Measurements from ENCODE around the gene MARCHF5.
"Not testable (repeated sequence)": the region's sequence is repeated elsewhere in the genome, so short reads cannot be mapped to it uniquely, and the experiment has no call there.

The MARCHF5 gene

DNA sequence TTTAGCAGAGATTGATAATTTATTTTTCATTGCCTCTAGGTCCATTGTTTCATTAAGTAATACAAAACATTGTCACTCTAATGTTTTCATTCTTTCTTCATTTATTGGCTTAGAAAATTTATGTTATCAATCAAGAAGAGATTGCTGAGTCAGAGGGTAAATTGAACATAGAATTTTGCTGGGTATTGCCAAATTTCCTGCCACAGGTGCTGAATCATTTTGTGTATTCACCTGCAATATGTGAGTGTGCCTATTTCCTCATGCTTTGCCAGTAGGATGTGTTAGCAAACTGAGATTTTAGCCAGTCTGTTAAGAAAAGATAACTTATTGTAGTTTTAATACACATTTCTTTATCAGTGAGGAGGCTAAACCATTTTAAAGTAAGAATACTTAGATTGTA lies 38.0 kb downstream of the MARCHF5 start:
- H3K9me3 ChIP-seq (ENCODE audit: severe bottlenecking), result no peaks in the 10 kb centered on the region
- peaks cover 3% of the 10 kb centered on the region; the same call in 1 of the 2 replicates for H3K36me3 ChIP-seq
- no peaks in the 10 kb centered on the region for H3K27me3 ChIP-seq (ENCODE audit: insufficient read depth, low read depth, severe bottlenecking)
- TF ChIP-seq, protein P1, sequence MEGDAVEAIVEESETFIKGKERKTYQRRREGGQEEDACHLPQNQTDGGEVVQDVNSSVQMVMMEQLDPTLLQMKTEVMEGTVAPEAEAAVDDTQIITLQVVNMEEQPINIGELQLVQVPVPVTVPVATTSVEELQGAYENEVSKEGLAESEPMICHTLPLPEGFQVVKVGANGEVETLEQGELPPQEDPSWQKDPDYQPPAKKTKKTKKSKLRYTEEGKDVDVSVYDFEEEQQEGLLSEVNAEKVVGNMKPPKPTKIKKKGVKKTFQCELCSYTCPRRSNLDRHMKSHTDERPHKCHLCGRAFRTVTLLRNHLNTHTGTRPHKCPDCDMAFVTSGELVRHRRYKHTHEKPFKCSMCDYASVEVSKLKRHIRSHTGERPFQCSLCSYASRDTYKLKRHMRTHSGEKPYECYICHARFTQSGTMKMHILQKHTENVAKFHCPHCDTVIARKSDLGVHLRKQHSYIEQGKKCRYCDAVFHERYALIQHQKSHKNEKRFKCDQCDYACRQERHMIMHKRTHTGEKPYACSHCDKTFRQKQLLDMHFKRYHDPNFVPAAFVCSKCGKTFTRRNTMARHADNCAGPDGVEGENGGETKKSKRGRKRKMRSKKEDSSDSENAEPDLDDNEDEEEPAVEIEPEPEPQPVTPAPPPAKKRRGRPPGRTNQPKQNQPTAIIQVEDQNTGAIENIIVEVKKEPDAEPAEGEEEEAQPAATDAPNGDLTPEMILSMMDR (IDR thresholded peaks at IDR 0.05; ENCODE audit: low read depth, low read length), result no peak
- no peak for DNase-seq
- no peak overlapping the region for H3K4me3 ChIP-seq (ENCODE audit: low read depth, low read length)
- no peak overlapping the region for H3K27ac ChIP-seq

DNA sequence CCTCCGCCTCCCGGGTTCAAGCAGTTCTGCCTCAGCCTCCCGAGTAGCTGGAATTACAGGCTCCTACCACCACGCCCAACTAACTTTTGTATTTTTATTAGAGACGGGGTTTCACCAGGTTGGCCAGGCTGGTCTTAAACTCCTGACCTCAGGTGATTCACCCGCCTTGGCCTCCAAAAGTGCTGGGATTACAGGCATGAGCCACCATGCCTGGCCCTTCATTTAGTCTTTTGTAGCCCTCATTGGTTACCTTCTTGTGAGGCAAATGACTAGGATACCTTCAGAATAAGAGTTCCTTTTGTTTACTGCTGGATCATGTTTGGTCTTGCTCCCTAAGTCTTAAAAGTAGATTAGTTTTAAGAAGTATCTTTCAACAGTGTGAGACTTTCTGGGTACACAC lies 39.0 kb downstream of the MARCHF5 start:
- H3K9me3 ChIP-seq (ENCODE audit: severe bottlenecking); DNase-seq; H3K27me3 ChIP-seq (ENCODE audit: insufficient read depth, low read depth, severe bottlenecking); H3K27ac ChIP-seq; H3K36me3 ChIP-seq; H3K4me3 ChIP-seq (ENCODE audit: low read depth, low read length): not testable (repeated sequence)

DNA sequence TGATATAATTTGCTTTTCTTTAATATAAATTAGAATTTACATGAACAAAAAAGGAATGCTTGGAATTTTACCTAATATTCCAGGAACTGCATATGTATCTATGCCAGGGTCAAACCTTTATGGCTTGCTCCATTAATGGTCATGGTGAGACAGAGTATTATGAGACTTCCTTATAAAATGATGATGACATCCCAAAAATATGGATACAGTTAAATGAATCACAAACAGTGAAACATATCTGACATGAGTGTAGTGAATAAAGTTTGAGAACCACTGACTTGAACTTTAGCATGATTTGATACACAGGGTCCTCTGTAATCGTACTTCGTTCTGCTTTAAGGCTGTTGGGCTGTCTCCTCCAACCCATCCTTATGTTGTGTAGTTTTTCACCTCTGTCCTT lies 51.8 kb downstream of the MARCHF5 start:
- TF ChIP-seq, protein P1 (IDR thresholded peaks at IDR 0.05; ENCODE audit: low read depth, low read length), result no peak
- no peak overlapping the region for H3K27ac ChIP-seq
- H3K27me3 ChIP-seq (ENCODE audit: insufficient read depth, low read depth, severe bottlenecking), result no peaks in the 10 kb centered on the region
- no peak for DNase-seq
- H3K36me3 ChIP-seq, result peaks cover 57% of the 10 kb centered on the region
- H3K4me3 ChIP-seq (ENCODE audit: low read depth, low read length), result no peak overlapping the region
- no peaks in the 10 kb centered on the region for H3K9me3 ChIP-seq (ENCODE audit: severe bottlenecking)

DNA sequence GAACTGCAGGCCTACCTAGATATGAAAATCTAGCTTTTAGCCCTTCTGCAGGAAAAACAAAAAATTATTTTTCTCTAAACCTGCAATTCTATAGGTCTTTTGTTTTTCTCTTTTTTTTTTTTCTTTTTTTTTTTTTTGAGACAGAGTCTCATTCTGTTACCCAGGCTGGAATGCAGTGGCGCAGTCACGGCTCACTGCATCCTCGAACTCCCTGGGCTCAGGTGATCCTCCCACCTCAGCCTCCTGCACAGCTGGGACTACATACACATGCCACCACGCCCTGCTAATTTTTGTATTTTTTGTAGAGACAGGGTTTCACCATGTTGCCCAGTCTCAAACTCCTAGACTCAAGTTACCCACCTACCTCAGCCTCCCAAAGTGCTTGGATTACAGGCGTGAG lies 54.6 kb downstream of the MARCHF5 start:
- not testable (repeated sequence) for DNase-seq
- peaks cover 80% of the 10 kb centered on the region for H3K36me3 ChIP-seq

DNA sequence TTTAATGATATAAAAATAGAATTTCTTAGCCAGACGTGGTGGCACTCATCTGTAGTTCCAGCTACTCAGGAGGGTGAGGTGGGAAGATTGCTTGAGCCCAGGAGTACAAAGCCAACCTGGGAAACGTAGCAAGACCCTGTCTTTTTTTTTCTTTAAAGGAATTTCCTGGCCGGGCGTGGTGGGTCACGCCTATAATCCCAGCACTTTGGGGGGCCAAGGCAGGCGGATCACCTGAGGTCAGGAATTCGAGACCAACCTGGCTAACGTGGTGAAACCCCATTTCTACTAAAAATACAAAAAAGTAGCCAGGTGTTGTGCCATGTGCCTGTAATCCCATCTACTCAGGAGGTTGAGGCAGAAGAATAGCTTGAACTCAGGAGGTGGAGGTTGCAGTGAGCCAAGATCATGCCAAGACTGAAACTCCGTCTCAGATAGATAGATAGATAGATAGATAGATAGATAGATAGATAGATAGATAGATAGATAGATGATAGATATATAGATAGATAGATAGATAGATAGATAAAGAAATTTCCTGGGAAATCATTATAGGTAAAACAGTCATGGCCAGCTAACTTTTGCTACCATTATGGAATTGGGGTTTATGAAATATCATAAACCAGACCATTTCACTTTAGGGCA lies 56.2 kb downstream of the MARCHF5 start:
- H3K9me3 ChIP-seq (ENCODE audit: severe bottlenecking); H3K27me3 ChIP-seq (ENCODE audit: insufficient read depth, low read depth, severe bottlenecking); DNase-seq; H3K27ac ChIP-seq; H3K4me3 ChIP-seq (ENCODE audit: low read depth, low read length): not testable (repeated sequence)
- peaks cover 79% of the 10 kb centered on the region for H3K36me3 ChIP-seq

More for the DNA sequence above, 54.6 kb downstream of the MARCHF5 start:
- H3K27me3 ChIP-seq (ENCODE audit: insufficient read depth, low read depth, severe bottlenecking); H3K4me3 ChIP-seq (ENCODE audit: low read depth, low read length); H3K9me3 ChIP-seq (ENCODE audit: severe bottlenecking); H3K27ac ChIP-seq: not testable (repeated sequence)

DNA sequence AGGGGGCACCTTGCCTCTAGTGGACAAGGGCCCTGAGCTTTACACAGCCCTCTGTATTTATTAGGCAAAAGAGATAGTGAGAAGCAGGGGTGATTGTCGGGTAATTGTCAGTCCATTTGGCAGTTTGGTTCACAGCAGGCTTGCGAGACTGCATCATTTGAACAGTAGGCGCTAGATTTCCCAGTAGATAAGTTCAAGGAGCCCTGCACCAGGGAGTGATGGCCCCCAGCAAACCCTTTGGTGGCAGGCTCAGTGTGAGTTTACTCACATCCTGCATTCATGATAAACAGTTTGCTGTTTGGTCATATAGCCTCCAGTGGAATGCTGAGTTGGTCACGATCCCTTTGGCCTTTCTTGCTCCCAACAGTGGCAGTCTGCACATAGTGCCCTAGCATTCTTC lies 59.4 kb downstream of the MARCHF5 start:
- Histone ChIP-seq H3K27me3 (ENCODE audit: insufficient read depth, low read depth, severe bottlenecking) (no peaks in the 10 kb centered on the region), H3K4me3 (ENCODE audit: low read depth, low read length) (no peak overlapping the region), H3K36me3 (peaks cover 56% of the 10 kb centered on the region), H3K9me3 (ENCODE audit: severe bottlenecking) (no peaks in the 10 kb centered on the region), H3K27ac (no peak overlapping the region)
- TF ChIP-seq, protein P1 (IDR thresholded peaks at IDR 0.05; ENCODE audit: low read depth, low read length), result no peak
- no peak for DNase-seq

DNA sequence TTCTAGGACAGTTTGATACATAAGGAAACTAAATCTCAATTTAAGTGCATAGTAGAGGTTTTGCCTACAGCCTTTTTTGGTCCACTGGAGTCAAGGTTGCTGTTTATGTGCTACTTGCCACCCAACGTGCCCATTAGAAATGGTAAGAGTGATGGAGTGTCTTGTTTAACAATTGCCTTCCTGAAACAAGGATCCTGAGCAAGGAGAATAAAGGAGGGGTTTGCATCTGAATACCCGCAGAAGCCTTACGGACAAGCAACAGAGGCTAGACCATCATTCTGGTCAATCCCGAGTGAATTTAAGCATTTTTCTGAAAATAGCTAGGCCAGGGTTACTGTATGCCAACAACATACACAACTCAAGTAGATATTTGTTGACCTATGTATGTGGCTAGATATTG lies 63.6 kb downstream of the MARCHF5 start:
- no peaks in the 10 kb centered on the region for H3K27me3 ChIP-seq (ENCODE audit: insufficient read depth, low read depth, severe bottlenecking)
- H3K27ac ChIP-seq, result no peak overlapping the region
- no peak for DNase-seq
- H3K9me3 ChIP-seq (ENCODE audit: severe bottlenecking), result peaks cover 4% of the 10 kb centered on the region
- TF ChIP-seq, protein P1 (IDR thresholded peaks at IDR 0.05; ENCODE audit: low read depth, low read length), result no peak
- no peak overlapping the region for H3K4me3 ChIP-seq (ENCODE audit: low read depth, low read length)
- H3K36me3 ChIP-seq, result peaks cover 21% of the 10 kb centered on the region

Measured in WERI-Rb-1 (cell line).